ENCODE results near the gene TNFAIP2. TPM values are rescaled to one million over a fixed set of nuclear protein-coding genes. Genes with fewer than 3 reads are reported as not detected.
"Not testable (repeated sequence)": the region's sequence is repeated elsewhere in the genome, so short reads cannot be mapped to it uniquely, and the experiment has no call there.

The TNFAIP2 gene
- total and polyA plus RNA-seq, 2 donors (not counting 3 experiments of a cell fraction or from before 2014, with no cell fraction given), result 31.6 to 42.7 TPM

DNA sequence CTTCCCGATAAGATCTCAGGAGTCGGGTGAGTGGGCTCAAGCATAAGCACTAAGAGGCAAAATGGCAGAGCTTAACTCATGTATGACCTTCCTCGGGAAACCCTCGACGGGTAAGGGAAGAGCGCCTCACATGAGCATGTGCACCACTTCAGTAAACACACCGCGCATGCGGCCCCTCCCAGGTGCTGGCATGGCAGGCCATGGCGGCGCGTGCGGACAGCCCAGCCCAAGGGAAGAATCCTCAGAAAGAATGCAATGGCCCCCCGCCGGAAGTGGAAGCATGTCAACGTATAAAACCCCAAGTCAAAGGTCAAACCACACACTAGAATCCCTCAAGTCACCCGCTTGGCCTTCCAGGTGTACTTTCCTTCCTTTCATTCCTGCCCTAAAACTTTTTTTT, 6.6 kb upstream of the TNFAIP2 start:
- Histone ChIP-seq H3K36me3 (ENCODE audit: control insufficient read depth in 2 of 2, extremely low read depth in 1 of 2, insufficient read depth in 2 of 2, low read length in 2 of 2) (no peaks in the 10 kb centered on the region), H3K9me3 (replicated peaks; ENCODE audit: control insufficient read depth, insufficient read depth, low read length) (no peaks in the 10 kb centered on the region), H3K27ac (ENCODE audit: insufficient read depth, low read depth, low read length) (no peak overlapping the region), H3K79me2 (ENCODE audit: control insufficient read depth, insufficient read depth, low read length) (no peaks in the 10 kb centered on the region), H3K4me3 (replicated peaks in 1 of 3; ENCODE audit: insufficient read depth in 1 of 3, low read depth in 1 of 3, low read length in 3 of 3) (no peak overlapping the region), H3K27me3 (ENCODE audit: control insufficient read depth in 2 of 2, insufficient read depth in 2 of 2, low read length in 2 of 2) (no peaks in the 10 kb centered on the region), H3K4me1 (ENCODE audit: control insufficient read depth, extremely low read depth, insufficient read depth, low read length) (peaks cover 13% of the 10 kb centered on the region), H3K4me2 (ENCODE audit: insufficient read depth, low read length) (no peak overlapping the region), H2AFZ (ENCODE audit: low read depth, low read length) (no peak overlapping the region), H3K9me1 (replicated peaks; ENCODE audit: control insufficient read depth, extremely low read depth, insufficient read depth, low read length) (no peaks in the 10 kb centered on the region), H3K9ac (replicated peaks; ENCODE audit: extremely low read depth, insufficient read depth, low read length) (no peak overlapping the region), H4K20me1 (replicated peaks; ENCODE audit: control insufficient read depth, extremely low read depth, insufficient read depth, low read length) (no peaks in the 10 kb centered on the region)
- BruUV-seq (replicated peaks), result no TSS peak
- FAIRE-seq (no peak), DNase-seq (ENCODE audit: low read depth, low spot score) (no peak)
- intact Hi-C loops (cut with micrococcal nuclease) (no loop called here), dilution Hi-C loops (cut with MboI; ENCODE audit: extremely low pct_ligation_motif_present, low sequenced_read_pairs) (no loop called here)
- CTCF ChIA-PET, result interaction anchor here (2.6 kb wide), 1 partner anchor 11 kb away, joined by 19 read pairs; no protein-coding TSS in a partner anchor
- TF ChIP-seq EZH2 (IDR thresholded peaks at IDR 0.05; ENCODE audit: borderline replicate concordance, low read depth, low read length, severe bottlenecking), result no peak
- no peak for TF ChIP-seq MYC (IDR thresholded peaks at IDR 0.05; ENCODE audit: low read depth, low read length)
- no peak for TF ChIP-seq GATA2 (IDR thresholded peaks at IDR 0.05; ENCODE audit: insufficient read depth, insufficient read length, low read depth, low read length)
- TF ChIP-seq POLR2A (IDR thresholded peaks at IDR 0.05; ENCODE audit: low read depth, low read length), result no peak
- no peak for TF ChIP-seq JUN (IDR thresholded peaks at IDR 0.05; ENCODE audit: borderline replicate concordance, insufficient read depth, insufficient read length, low read depth)
- TF ChIP-seq POLR2AphosphoS5 (IDR thresholded peaks at IDR 0.05; ENCODE audit: insufficient read depth, low read depth, low read length), result no peak
- TF ChIP-seq FOS (IDR thresholded peaks at IDR 0.05; ENCODE audit: borderline replicate concordance, insufficient read depth, low read length), result no peak
- no peak for TF ChIP-seq CTCF (IDR thresholded peaks at IDR 0.05; ENCODE audit: extremely low read depth in 1 of 2, insufficient read depth in 1 of 2, low read depth in 1 of 2, low read length in 2 of 2)
- POLR2A ChIA-PET, result interaction anchor here (0.8 kb wide), 1 partner anchor 217 kb away, joined by 3 read pairs; the partner anchor contains the start of gene EIF5

DNA sequence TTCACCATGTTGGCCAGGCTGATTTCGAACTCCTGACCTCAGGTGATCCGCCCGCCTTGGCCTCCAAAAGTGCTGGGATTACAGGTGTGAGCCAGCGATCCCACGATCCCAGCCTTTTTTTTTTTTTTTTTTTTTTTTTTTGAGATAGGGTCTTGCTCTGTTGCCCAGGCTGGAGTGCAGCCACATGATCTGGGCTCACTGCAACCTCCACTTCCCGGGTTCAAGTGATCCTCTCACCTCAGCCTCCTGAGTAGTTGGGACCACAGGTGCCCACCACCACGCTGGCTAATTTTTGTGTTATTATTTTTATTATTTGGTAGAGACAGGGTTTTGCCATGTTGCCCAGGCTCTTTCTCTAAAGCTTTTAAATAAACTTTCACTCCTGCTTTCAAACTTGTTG, 5.8 kb upstream of the TNFAIP2 start:
- not testable (repeated sequence) for FAIRE-seq

More for the DNA sequence above, 5.8 kb upstream of the TNFAIP2 start:
- peaks cover 20% of the 10 kb centered on the region for H3K4me1 ChIP-seq (ENCODE audit: control insufficient read depth, extremely low read depth, insufficient read depth, low read length)
- POLR2A ChIA-PET; H3K79me2 ChIP-seq (ENCODE audit: control insufficient read depth, insufficient read depth, low read length); BruUV-seq (replicated peaks); dilution Hi-C loops (cut with MboI; ENCODE audit: extremely low pct_ligation_motif_present, low sequenced_read_pairs); H3K4me3 ChIP-seq (replicated peaks in 1 of 3; ENCODE audit: insufficient read depth in 1 of 3, low read depth in 1 of 3, low read length in 3 of 3); H4K20me1 ChIP-seq (replicated peaks; ENCODE audit: control insufficient read depth, extremely low read depth, insufficient read depth, low read length); DNase-seq (ENCODE audit: low read depth, low spot score); H2AFZ ChIP-seq (ENCODE audit: low read depth, low read length); H3K9me1 ChIP-seq (replicated peaks; ENCODE audit: control insufficient read depth, extremely low read depth, insufficient read depth, low read length); H3K27me3 ChIP-seq (ENCODE audit: control insufficient read depth in 2 of 2, insufficient read depth in 2 of 2, low read length in 2 of 2); H3K9ac ChIP-seq (replicated peaks; ENCODE audit: extremely low read depth, insufficient read depth, low read length); H3K4me2 ChIP-seq (ENCODE audit: insufficient read depth, low read length); intact Hi-C loops (cut with micrococcal nuclease); H3K27ac ChIP-seq (ENCODE audit: insufficient read depth, low read depth, low read length); H3K36me3 ChIP-seq (ENCODE audit: control insufficient read depth in 2 of 2, extremely low read depth in 1 of 2, insufficient read depth in 2 of 2, low read length in 2 of 2); H3K9me3 ChIP-seq (replicated peaks; ENCODE audit: control insufficient read depth, insufficient read depth, low read length): not testable (repeated sequence)
- CTCF ChIA-PET, result interaction anchor here (1.2 to 2.2 kb wide), 4 partner anchors 9 to 18 kb away, joined by 3 to 33 read pairs (median 7); no protein-coding TSS in a partner anchor
